Keratinocyte (primary cell): Measurements from ENCODE around the gene ST3GAL2.

ENCODE experiments used
- EZH2 ChIP-seq: IDR thresholded peaks from one replicate; pipeline ENCODE4 v1.6.1; 2012; ENCODE audit warnings: inconsistent platforms, mild to moderate bottlenecking, low read length, moderate library complexity
- TF ChIP-seq, protein P1 (sequence below), 3 experiments: IDR thresholded peaks in 1 of 3; conservative IDR thresholded peaks in 1 of 3; optimal IDR thresholded peaks in 1 of 3; 2 replicates in 2 of 3; 3 replicates in 1 of 3; pipeline versions ENCODE3 to v1.5.1; 2011; ENCODE audit warnings: low read length in 3 of 3, mild to moderate bottlenecking in 3 of 3, moderate library complexity in 2 of 3, control low read depth in 1 of 3, inconsistent platforms in 1 of 3; ENCODE audit not compliant: insufficient read depth in 2 of 3; ENCODE audit errors: extremely low read depth in 1 of 3

DNA sequence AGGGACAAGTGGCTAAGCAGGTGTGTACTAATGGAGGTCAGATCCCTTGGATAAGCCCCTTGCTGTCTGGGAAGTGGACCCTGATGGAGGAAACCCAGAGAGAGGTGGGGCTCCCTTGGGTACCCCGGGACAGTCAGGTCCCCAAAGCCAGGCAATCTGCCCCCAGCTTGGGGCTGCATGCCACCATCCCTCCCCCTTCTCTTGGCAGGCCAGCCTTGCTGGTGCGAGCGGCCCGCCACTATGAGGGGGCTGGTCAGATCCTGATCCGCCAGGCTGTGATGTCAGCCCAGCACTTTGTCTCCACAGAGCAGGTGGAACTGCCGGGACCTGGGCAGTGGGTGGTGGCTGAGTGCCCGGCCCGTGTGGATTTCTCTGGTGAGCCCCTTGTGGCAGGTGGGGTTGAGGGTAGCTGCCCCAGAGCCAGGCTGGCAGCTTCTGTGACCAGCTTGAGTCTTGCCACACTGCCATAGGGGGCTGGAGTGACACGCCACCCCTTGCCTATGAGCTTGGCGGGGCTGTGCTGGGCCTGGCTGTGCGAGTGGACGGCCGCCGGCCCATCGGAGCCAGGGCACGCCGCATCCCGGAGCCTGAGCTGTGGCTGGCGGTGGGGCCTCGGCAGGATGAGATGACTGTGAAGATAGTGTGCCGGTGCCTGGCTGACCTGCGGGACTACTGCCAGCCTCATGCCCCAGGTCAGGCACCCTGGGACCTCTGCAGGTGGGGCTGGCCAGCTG, 35.6 kb upstream of the ST3GAL2 start:
- TF ChIP-seq, protein P1, sequence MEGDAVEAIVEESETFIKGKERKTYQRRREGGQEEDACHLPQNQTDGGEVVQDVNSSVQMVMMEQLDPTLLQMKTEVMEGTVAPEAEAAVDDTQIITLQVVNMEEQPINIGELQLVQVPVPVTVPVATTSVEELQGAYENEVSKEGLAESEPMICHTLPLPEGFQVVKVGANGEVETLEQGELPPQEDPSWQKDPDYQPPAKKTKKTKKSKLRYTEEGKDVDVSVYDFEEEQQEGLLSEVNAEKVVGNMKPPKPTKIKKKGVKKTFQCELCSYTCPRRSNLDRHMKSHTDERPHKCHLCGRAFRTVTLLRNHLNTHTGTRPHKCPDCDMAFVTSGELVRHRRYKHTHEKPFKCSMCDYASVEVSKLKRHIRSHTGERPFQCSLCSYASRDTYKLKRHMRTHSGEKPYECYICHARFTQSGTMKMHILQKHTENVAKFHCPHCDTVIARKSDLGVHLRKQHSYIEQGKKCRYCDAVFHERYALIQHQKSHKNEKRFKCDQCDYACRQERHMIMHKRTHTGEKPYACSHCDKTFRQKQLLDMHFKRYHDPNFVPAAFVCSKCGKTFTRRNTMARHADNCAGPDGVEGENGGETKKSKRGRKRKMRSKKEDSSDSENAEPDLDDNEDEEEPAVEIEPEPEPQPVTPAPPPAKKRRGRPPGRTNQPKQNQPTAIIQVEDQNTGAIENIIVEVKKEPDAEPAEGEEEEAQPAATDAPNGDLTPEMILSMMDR (optimal IDR thresholded peaks at IDR 0.05 in 1 of 3, IDR thresholded peaks at IDR 0.05 in 1 of 3, conservative IDR thresholded peaks at IDR 0.05 in 1 of 3; ENCODE audit: extremely low read depth in 1 of 3, insufficient read depth in 2 of 3, low read length in 3 of 3), result no peak
- TF ChIP-seq EZH2, result no peak
